Daoy (cell line): ENCODE results near the gene PRKAR2A. TPM values are rescaled to one million over a fixed set of nuclear protein-coding genes. Genes with fewer than 3 reads are reported as not detected.
"Not testable (repeated sequence)": the region's sequence is repeated elsewhere in the genome, so short reads cannot be mapped to it uniquely, and the experiment has no call there.

Experiments used
- DNase-seq: peaks from one replicate; pipeline ENCODE4 v3.0.0-alpha.2; 2015; ENCODE audit warnings: low read depth
- total RNA-seq: library from RNA; depleted of rRNA; stranded (reverse); fragments of >200 nt; shearing (Covaris generic); gene quantifications from 2 replicates; pipeline ENCODE4 v1.2.3, GENCODE V29; 2014; rRNA removed

PRKAR2A gene
- total RNA-seq, 1 experiment from 2014 or later: 25.7 TPM

- DNase-seq: no peak
These were observed 120.2 kb downstream of the PRKAR2A start for GRCh38 chr3:48727511-48727910.

- not testable (repeated sequence) for DNase-seq
These were observed 122.4 kb downstream of the PRKAR2A start for GRCh38 chr3:48725185-48725855.

GRCh38 chr3:48723725-48724124 is 123.9 kb downstream of the PRKAR2A start:
- no peak for DNase-seq

GRCh38 chr3:48723293-48723692 is 124.4 kb downstream of the PRKAR2A start:
- DNase-seq: not testable (repeated sequence)

- peak; percentile 98 for DNase-seq
These were observed 130.5 kb downstream of the PRKAR2A start, which contains the start of gene IP6K2 for GRCh38 chr3:48716982-48717746. Gene IP6K2, minus strand, starts transcription at chr3:48717221. Its CDS starts 21,930 bp downstream, at chr3:48695291.

GRCh38 chr3:48716508-48716981 is 131.1 kb downstream of the PRKAR2A start:
- DNase-seq: no peak

- DNase-seq: no peak
These were observed 132.4 kb downstream of the PRKAR2A start for GRCh38 chr3:48715174-48715800.

- DNase-seq: no peak
These were observed 135.9 kb downstream of the PRKAR2A start for GRCh38 chr3:48711727-48712126.

GRCh38 chr3:48709051-48709461 is 138.6 kb downstream of the PRKAR2A start:
- peak; percentile 20 for DNase-seq

GRCh38 chr3:48708481-48708889 is 139.2 kb downstream of the PRKAR2A start:
- no peak for DNase-seq

GRCh38 chr3:48707157-48707556 is 140.5 kb downstream of the PRKAR2A start:
- DNase-seq: no peak

- DNase-seq: no peak
These were observed 145.3 kb downstream of the PRKAR2A start for GRCh38 chr3:48702320-48702920.

GRCh38 chr3:48700731-48701405 is 146.8 kb downstream of the PRKAR2A start:
- DNase-seq: no peak

GRCh38 chr3:48698891-48699290 is 148.8 kb downstream of the PRKAR2A start:
- no peak for DNase-seq

GRCh38 chr3:48697952-48698351 is 149.7 kb downstream of the PRKAR2A start:
- DNase-seq: no peak

GRCh38 chr3:48696601-48697000 is 151.1 kb downstream of the PRKAR2A start:
- no peak for DNase-seq

Other genes starting within 250 kb of the PRKAR2A start
- gene UQCRC1, start 238.2 kb downstream of the PRKAR2A start, total RNA-seq: 291 and 336 TPM in 2 replicates
- gene TMEM89, start 226.1 kb downstream of the PRKAR2A start, total RNA-seq: not detected in 2 replicates
- 5.5 and 11.3 TPM in 2 replicates for gene SLC26A6, start 212.4 kb downstream of the PRKAR2A start, total RNA-seq
- 1.9 and 2.4 TPM in 2 replicates for gene CELSR3, start 185.0 kb downstream of the PRKAR2A start, total RNA-seq
- 9.5 and 11.2 TPM in 2 replicates for gene NCKIPSD, start 162.0 kb downstream of the PRKAR2A start, total RNA-seq
- 38.5 and 41.6 TPM in 2 replicates for gene IP6K2, start 130.7 kb downstream of the PRKAR2A start, total RNA-seq
- gene SLC25A20, start 51.0 kb upstream of the PRKAR2A start, total RNA-seq: 17.6 and 20.5 TPM in 2 replicates
- 84.5 and 112 TPM in 2 replicates for gene ARIH2, start 71.0 kb upstream of the PRKAR2A start, total RNA-seq
- gene P4HTM, start 142.4 kb upstream of the PRKAR2A start, total RNA-seq: 11.1 and 23.2 TPM in 2 replicates
- gene WDR6, start 159.5 kb upstream of the PRKAR2A start, total RNA-seq: 32.6 and 33.3 TPM in 2 replicates
- 36.2 and 47.6 TPM in 2 replicates for gene DALRD3, start 170.7 kb upstream of the PRKAR2A start, total RNA-seq
- 60.1 and 65.4 TPM in 2 replicates for gene NDUFAF3, start 174.2 kb upstream of the PRKAR2A start, total RNA-seq
- 180 and 202 TPM in 2 replicates for gene IMPDH2, start 181.5 kb upstream of the PRKAR2A start, total RNA-seq
- gene QRICH1, start 246.2 kb upstream of the PRKAR2A start, total RNA-seq: 42.9 and 51.8 TPM in 2 replicates